ENCODE data around the gene ACVR1C.

DNA sequence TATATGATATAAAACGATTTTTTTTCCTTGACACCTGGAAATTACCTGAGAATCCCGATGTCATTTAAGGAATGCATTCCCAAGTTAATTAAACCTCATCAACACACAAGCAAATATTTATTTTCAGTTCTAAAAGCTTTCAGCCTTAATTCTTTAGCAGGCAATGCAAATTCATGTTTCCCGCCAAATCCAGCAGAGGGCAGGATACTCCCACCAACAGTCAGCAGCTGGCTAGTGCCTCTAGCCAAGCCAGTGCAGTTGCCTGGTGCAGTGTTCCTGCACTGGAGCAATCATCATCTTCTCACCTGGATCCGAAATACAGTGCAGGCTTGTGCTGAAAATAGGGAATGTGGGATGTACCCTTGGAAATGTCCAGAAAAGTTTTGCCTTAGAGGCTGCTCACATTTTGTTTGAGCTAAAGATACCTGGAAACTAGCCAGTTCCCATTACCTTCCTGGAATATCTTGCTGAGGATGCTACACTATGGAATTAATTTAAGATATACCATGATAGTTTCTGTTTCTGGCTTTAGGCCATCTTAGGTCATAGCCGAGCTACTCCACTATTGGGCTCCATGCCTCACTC, 136.4 kb downstream of the ACVR1C start:
- TF ChIP-seq, protein P1, sequence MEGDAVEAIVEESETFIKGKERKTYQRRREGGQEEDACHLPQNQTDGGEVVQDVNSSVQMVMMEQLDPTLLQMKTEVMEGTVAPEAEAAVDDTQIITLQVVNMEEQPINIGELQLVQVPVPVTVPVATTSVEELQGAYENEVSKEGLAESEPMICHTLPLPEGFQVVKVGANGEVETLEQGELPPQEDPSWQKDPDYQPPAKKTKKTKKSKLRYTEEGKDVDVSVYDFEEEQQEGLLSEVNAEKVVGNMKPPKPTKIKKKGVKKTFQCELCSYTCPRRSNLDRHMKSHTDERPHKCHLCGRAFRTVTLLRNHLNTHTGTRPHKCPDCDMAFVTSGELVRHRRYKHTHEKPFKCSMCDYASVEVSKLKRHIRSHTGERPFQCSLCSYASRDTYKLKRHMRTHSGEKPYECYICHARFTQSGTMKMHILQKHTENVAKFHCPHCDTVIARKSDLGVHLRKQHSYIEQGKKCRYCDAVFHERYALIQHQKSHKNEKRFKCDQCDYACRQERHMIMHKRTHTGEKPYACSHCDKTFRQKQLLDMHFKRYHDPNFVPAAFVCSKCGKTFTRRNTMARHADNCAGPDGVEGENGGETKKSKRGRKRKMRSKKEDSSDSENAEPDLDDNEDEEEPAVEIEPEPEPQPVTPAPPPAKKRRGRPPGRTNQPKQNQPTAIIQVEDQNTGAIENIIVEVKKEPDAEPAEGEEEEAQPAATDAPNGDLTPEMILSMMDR (IDR thresholded peaks at IDR 0.05): peak; percentile 33 to 70 (median 42)
- TF ChIP-seq POLR2A (IDR thresholded peaks at IDR 0.05): no peak
- TF ChIP-seq EP300 (IDR thresholded peaks at IDR 0.05): no peak
- no peak for TF ChIP-seq POLR2AphosphoS5 (IDR thresholded peaks at IDR 0.05)
